ENCODE data around the gene STAP2.

STAP2 gene

DNA sequence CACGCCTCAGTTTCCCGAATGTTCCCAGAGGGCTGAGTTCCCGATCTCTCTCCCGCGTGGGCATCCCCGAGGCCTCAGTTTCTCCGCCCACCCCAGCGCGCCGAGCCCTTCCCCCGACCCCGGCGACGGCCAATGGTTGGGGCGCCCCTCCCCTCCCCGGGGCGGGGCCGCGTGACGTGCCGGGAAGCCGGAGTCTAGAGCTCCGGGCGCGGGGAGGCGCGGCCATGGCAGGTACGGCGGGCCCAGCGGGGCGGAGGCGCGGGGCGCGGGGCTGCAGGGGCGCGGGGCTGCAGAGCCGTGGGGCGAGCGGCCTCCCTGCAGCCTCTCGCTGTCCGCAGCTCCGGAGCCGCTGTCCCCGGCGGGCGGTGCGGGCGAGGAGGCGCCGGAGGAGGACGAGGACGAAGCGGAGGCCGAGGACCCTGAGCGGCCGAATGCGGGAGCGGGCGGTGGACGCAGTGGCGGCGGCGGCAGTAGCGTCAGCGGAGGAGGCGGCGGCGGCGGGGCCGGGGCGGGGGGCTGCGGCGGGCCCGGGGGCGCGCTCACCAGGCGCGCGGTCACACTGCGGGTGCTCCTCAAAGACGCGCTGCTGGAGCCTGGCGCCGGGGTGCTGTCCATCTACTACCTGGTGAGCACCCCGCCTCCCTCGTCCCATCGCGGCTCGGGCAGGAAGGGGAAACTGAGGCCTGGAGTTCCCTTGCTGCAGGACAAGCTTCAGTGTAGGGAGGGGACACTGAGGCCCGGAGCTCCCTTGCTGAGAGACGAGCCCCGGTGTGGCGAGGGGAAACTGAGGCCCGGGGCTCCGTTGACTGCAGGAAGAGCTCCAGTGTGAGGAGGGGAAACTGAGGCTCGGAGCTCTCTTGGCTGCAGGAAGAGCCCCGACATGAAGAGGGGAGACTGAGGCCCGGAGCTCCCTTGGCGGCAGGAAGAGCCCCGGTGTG, 5.0 kb upstream of the STAP2 start, which contains the start of gene MPND:
Gene MPND (plus strand): TSS at position 193 of the 938 bp plus-strand sequence. CDS start 32 bp downstream, at position 225.
- peak; percentile 88 to 91 for DNase-seq
- peak within 1 kb of the TSS; percentile 17 for H2BK12ac ChIP-seq (ENCODE audit: low read length)
- H3K9ac ChIP-seq (ENCODE audit: low read length), result peak within 1 kb of the TSS; percentile 94
- H3K36me3 ChIP-seq (ENCODE audit: control insufficient read depth in 1 of 2, insufficient read depth in 2 of 2, low read length in 2 of 2), result peaks cover 8 to 13% of the 10 kb centered on the region in 2 experiments
- peak within 1 kb of the TSS; percentile 90 for H2AFZ ChIP-seq (ENCODE audit: insufficient read depth, low read length, poor library complexity)
- no peaks in the 10 kb centered on the region for H3K27me3 ChIP-seq (ENCODE audit: insufficient read depth, low read length)
- H4K12ac ChIP-seq (ENCODE audit: low read depth, low read length), result peak within 1 kb of the TSS; percentile 99
- H2BK5ac ChIP-seq (ENCODE audit: low read depth, low read length, poor library complexity), result peak within 1 kb of the TSS; percentile 97
- no CpG with 5 or more reads among the region's 101 CpGs for WGBS (ENCODE audit: extremely low coverage, insufficient coverage, insufficient read length)
- H4K8ac ChIP-seq (ENCODE audit: low read depth, low read length), result peak within 1 kb of the TSS; percentile 98
- H3K4me3 ChIP-seq (ENCODE audit: low read depth, low read length), result peak within 1 kb of the TSS; percentile 95
- H4K91ac ChIP-seq (ENCODE audit: low read depth, low read length), result peak within 1 kb of the TSS; percentile 98
- peaks cover 12% of the 10 kb centered on the region in 2 experiments for H3K4me1 ChIP-seq (ENCODE audit: control insufficient read depth in 1 of 2, insufficient read depth in 2 of 2, low read length in 2 of 2)
- H3K79me1 ChIP-seq (ENCODE audit: low read length), result peaks cover 12% of the 10 kb centered on the region
- no peaks in the 10 kb centered on the region for H3K9me3 ChIP-seq (ENCODE audit: insufficient read depth, low read depth, low read length)
- peak within 1 kb of the TSS; percentile 95 for H3K14ac ChIP-seq (ENCODE audit: low read length)
- H3K23ac ChIP-seq (ENCODE audit: low read length), result no peak within 1 kb of the TSS
- peaks cover 4% of the 10 kb centered on the region for H3K79me2 ChIP-seq (ENCODE audit: control insufficient read depth, insufficient read depth, low read length, poor library complexity)
- H3K18ac ChIP-seq (ENCODE audit: low read length), result peak within 1 kb of the TSS; percentile 98
- H2AK5ac ChIP-seq (ENCODE audit: low read length), result peak within 1 kb of the TSS; percentile 99
- H3K4me2 ChIP-seq (ENCODE audit: low read length), result peak within 1 kb of the TSS; percentile 89
- peak within 1 kb of the TSS; percentile 84 for H3K4ac ChIP-seq (ENCODE audit: low read depth, low read length)
- peak within 1 kb of the TSS; percentile 98 for H2BK120ac ChIP-seq (ENCODE audit: insufficient read depth, low read length, poor library complexity)
- peak within 1 kb of the TSS; percentile 95 for H3K27ac ChIP-seq (ENCODE audit: low read depth, low read length)

DNA sequence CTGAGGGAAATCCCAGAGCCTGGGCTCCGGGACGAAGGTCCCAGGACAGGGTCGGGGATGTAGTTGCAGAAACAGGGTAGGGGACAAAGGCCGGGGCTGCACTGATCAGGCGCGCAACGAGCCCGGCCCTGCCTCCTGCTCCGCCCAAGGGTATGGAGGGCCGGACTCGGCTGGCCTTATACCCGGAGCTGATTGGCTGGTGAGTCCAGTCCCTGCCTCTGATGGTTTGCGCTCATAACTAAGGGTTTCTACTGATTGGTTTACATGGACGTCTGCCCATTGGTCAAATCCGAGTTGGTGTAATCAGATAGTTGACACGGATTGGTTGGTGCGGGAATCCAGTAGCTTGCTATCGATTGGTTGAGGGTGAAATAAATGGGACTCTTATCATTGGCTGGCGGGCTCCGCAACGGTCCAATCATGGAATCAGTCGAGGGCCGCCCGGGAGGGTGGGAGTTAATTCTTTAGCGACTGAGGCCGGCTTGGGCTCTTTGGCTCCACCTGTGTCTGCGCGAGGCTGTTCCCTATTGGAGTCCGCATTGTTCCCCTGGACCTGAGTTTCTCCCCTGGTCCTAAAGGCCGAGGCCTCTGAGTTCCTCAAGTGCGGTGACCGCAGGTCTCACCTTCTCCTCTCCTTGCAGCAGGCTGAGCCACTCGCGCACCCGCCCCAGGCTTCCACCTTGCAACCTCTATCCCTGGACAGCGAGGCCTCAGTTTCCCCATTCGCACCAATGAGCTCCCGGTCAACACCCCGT, 4.2 kb upstream of the STAP2 start:
- no CpG with 5 or more reads among the region's 39 CpGs for WGBS (ENCODE audit: extremely low coverage, insufficient coverage, insufficient read length)
- H4K12ac ChIP-seq (ENCODE audit: low read depth, low read length), result peak overlapping the region; percentile 99
- no peaks in the 10 kb centered on the region for H3K9me3 ChIP-seq (ENCODE audit: insufficient read depth, low read depth, low read length)
- H3K79me2 ChIP-seq (ENCODE audit: control insufficient read depth, insufficient read depth, low read length, poor library complexity), result peaks cover 6% of the 10 kb centered on the region
- H3K4me3 ChIP-seq (ENCODE audit: low read depth, low read length), result peak overlapping the region; percentile 75
- peak overlapping the region; percentile 84 for H3K4ac ChIP-seq (ENCODE audit: low read depth, low read length)
- H4K91ac ChIP-seq (ENCODE audit: low read depth, low read length), result peak overlapping the region; percentile 98
- peak overlapping the region; percentile 95 for H3K27ac ChIP-seq (ENCODE audit: low read depth, low read length)
- peak overlapping the region; percentile 98 for H3K18ac ChIP-seq (ENCODE audit: low read length)
- peaks cover 19% of the 10 kb centered on the region for H3K79me1 ChIP-seq (ENCODE audit: low read length)
- H2AK5ac ChIP-seq (ENCODE audit: low read length), result peak overlapping the region; percentile 99
- peak overlapping the region; percentile 4 for H2BK12ac ChIP-seq (ENCODE audit: low read length)
- no peak overlapping the region for H3K23ac ChIP-seq (ENCODE audit: low read length)
- no peaks in the 10 kb centered on the region for H3K27me3 ChIP-seq (ENCODE audit: insufficient read depth, low read length)
- H3K9ac ChIP-seq (ENCODE audit: low read length), result peak overlapping the region; percentile 94
- peak overlapping the region; percentile 95 for H3K14ac ChIP-seq (ENCODE audit: low read length)
- H2BK120ac ChIP-seq (ENCODE audit: insufficient read depth, low read length, poor library complexity), result peak overlapping the region; percentile 98
- DNase-seq, result peak; percentile 99 to 100
- peak overlapping the region; percentile 89 for H3K4me2 ChIP-seq (ENCODE audit: low read length)
- peak overlapping the region; percentile 97 for H2BK5ac ChIP-seq (ENCODE audit: low read depth, low read length, poor library complexity)
- H3K4me1 ChIP-seq (ENCODE audit: control insufficient read depth in 1 of 2, insufficient read depth in 2 of 2, low read length in 2 of 2), result peaks cover 12 to 16% of the 10 kb centered on the region in 2 experiments
- peak overlapping the region; percentile 98 for H4K8ac ChIP-seq (ENCODE audit: low read depth, low read length)
- peak overlapping the region; percentile 90 for H2AFZ ChIP-seq (ENCODE audit: insufficient read depth, low read length, poor library complexity)
- peaks cover 8 to 13% of the 10 kb centered on the region in 2 experiments for H3K36me3 ChIP-seq (ENCODE audit: control insufficient read depth in 1 of 2, insufficient read depth in 2 of 2, low read length in 2 of 2)

DNA sequence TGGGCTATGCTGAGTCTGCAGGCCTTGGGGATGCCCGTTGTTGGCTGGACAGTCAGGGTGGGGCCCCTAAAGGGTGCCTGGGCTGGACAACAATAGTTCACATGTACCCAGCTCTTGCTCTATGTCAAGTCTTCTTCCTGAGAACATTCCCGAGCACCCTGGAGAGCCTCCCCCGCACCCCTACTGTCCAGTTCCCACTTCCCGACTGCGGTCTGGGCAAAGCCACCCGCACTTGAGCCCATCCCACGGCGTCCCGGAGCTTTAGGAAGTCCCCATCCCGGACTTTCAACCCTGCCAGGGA, 3.6 kb upstream of the STAP2 start:
- H3K27ac ChIP-seq (ENCODE audit: low read depth, low read length), result peak overlapping the region; percentile 95

DNA sequence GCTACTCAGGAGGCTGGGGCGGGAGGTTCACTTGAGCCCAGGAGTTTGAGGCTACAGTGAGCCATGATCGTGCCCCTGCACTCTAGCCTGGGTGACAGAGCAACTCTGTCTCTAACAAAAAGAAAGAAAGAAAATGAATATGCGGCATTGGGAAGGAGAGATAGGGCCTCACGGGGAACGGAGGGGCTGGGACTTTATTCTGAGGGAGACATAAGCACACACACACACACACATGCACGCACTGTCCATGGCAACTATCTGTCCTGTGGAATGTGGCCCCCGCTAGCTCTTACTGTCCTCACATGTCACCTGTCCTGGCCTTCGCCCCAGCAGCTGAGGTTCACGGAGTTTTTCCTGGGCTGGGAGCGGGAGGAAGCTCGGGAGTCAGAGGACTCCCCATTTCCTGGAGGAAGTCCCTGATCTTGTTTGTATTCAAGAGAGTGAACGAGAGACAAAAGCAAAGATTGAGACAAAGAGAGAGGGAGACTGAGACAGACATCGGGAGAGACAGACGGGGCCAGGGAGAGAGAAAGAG, 654 bp downstream of the STAP2 start:
- H4K91ac ChIP-seq (ENCODE audit: low read depth, low read length), result peak overlapping the region; percentile 50
- H3K79me2 ChIP-seq (ENCODE audit: control insufficient read depth, insufficient read depth, low read length, poor library complexity), result peaks cover 4% of the 10 kb centered on the region
- peak overlapping the region; percentile 56 for H2AFZ ChIP-seq (ENCODE audit: insufficient read depth, low read length, poor library complexity)
- H3K9ac ChIP-seq (ENCODE audit: low read length), result peak overlapping the region; percentile 6
- peak in 1 of 2 donors; percentile 17 for DNase-seq
- H3K36me3 ChIP-seq (ENCODE audit: control insufficient read depth in 1 of 2, insufficient read depth in 2 of 2, low read length in 2 of 2), result peaks cover 3% of the 10 kb centered on the region in 2 experiments
- H3K27ac ChIP-seq (ENCODE audit: low read depth, low read length), result peak overlapping the region; percentile 10
- peak overlapping the region; percentile 54 for H3K18ac ChIP-seq (ENCODE audit: low read length)
- H2BK120ac ChIP-seq (ENCODE audit: insufficient read depth, low read length, poor library complexity), result peak overlapping the region; percentile 36
- H3K9me3 ChIP-seq (ENCODE audit: insufficient read depth, low read depth, low read length), result peaks cover 4% of the 10 kb centered on the region
- peak overlapping the region; percentile 17 for H3K4me3 ChIP-seq (ENCODE audit: low read depth, low read length)
- peak overlapping the region; percentile 44 for H3K4ac ChIP-seq (ENCODE audit: low read depth, low read length)
- H3K27me3 ChIP-seq (ENCODE audit: insufficient read depth, low read length), result no peaks in the 10 kb centered on the region
- H4K12ac ChIP-seq (ENCODE audit: low read depth, low read length), result peak overlapping the region; percentile 70
- no peak overlapping the region for H3K23ac ChIP-seq (ENCODE audit: low read length)
- peaks cover 5 to 11% of the 10 kb centered on the region in 2 experiments for H3K4me1 ChIP-seq (ENCODE audit: control insufficient read depth in 1 of 2, insufficient read depth in 2 of 2, low read length in 2 of 2)
- H2AK5ac ChIP-seq (ENCODE audit: low read length), result peak overlapping the region; percentile 44
- peak overlapping the region; percentile 60 for H3K4me2 ChIP-seq (ENCODE audit: low read length)
- WGBS (ENCODE audit: extremely low coverage, insufficient coverage, insufficient read length), result no CpG with 5 or more reads among the region's 14 CpGs
- peaks cover 13% of the 10 kb centered on the region for H3K79me1 ChIP-seq (ENCODE audit: low read length)
- peak overlapping the region; percentile 81 for H4K8ac ChIP-seq (ENCODE audit: low read depth, low read length)
- peak overlapping the region; percentile 37 for H2BK5ac ChIP-seq (ENCODE audit: low read depth, low read length, poor library complexity)
- H3K14ac ChIP-seq (ENCODE audit: low read length), result peak overlapping the region; percentile 13
- H2BK12ac ChIP-seq (ENCODE audit: low read length), result peak overlapping the region; percentile 7

More for the DNA sequence above, 3.6 kb upstream of the STAP2 start:
- peak overlapping the region; percentile 98 for H4K91ac ChIP-seq (ENCODE audit: low read depth, low read length)
- H4K12ac ChIP-seq (ENCODE audit: low read depth, low read length), result peak overlapping the region; percentile 99
- peak overlapping the region; percentile 97 for H2BK5ac ChIP-seq (ENCODE audit: low read depth, low read length, poor library complexity)
- H3K4ac ChIP-seq (ENCODE audit: low read depth, low read length), result peak overlapping the region; percentile 84
- peak overlapping the region; percentile 98 for H4K8ac ChIP-seq (ENCODE audit: low read depth, low read length)
- no peak overlapping the region for H2BK12ac ChIP-seq (ENCODE audit: low read length)
- H3K4me1 ChIP-seq (ENCODE audit: control insufficient read depth in 1 of 2, insufficient read depth in 2 of 2, low read length in 2 of 2), result peaks cover 12 to 17% of the 10 kb centered on the region in 2 experiments
- peaks cover 8 to 13% of the 10 kb centered on the region in 2 experiments for H3K36me3 ChIP-seq (ENCODE audit: control insufficient read depth in 1 of 2, insufficient read depth in 2 of 2, low read length in 2 of 2)
- H3K4me2 ChIP-seq (ENCODE audit: low read length), result peak overlapping the region; percentile 77
- no peaks in the 10 kb centered on the region for H3K9me3 ChIP-seq (ENCODE audit: insufficient read depth, low read depth, low read length)
- no peak overlapping the region for H3K23ac ChIP-seq (ENCODE audit: low read length)
- DNase-seq, result no peak
- H3K27me3 ChIP-seq (ENCODE audit: insufficient read depth, low read length), result no peaks in the 10 kb centered on the region
- peaks cover 6% of the 10 kb centered on the region for H3K79me2 ChIP-seq (ENCODE audit: control insufficient read depth, insufficient read depth, low read length, poor library complexity)
- no CpG with 5 or more reads among the region's 10 CpGs for whole genome bisulfite sequencing (ENCODE audit: extremely low coverage, insufficient coverage, insufficient read length)
- H2AFZ ChIP-seq (ENCODE audit: insufficient read depth, low read length, poor library complexity), result peak overlapping the region; percentile 72
- peak overlapping the region; percentile 94 for H3K9ac ChIP-seq (ENCODE audit: low read length)
- H3K18ac ChIP-seq (ENCODE audit: low read length), result peak overlapping the region; percentile 98
- H3K4me3 ChIP-seq (ENCODE audit: low read depth, low read length), result peak overlapping the region; percentile 65
- H2BK120ac ChIP-seq (ENCODE audit: insufficient read depth, low read length, poor library complexity), result peak overlapping the region; percentile 98
- peaks cover 19% of the 10 kb centered on the region for H3K79me1 ChIP-seq (ENCODE audit: low read length)
- H2AK5ac ChIP-seq (ENCODE audit: low read length), result peak overlapping the region; percentile 99
- peak overlapping the region; percentile 95 for H3K14ac ChIP-seq (ENCODE audit: low read length)
